ENCODE data around the gene CD209.

Gene CD209

GRCh38 chr19:7705387-7706187 is 41.7 kb downstream of the CD209 start:
- DNase-seq (ENCODE audit: low spot score): no peak

- no peak for DNase-seq (ENCODE audit: low spot score)
These were observed 42.9 kb downstream of the CD209 start for GRCh38 chr19:7704280-7705060.

- DNase-seq (ENCODE audit: low spot score): no peak
These were observed 44.0 kb downstream of the CD209 start for GRCh38 chr19:7703332-7703731.

GRCh38 chr19:7701654-7702457 is 45.5 kb downstream of the CD209 start, which contains the start of gene FCER2:
TSS of gene FCER2 (minus strand) at chr19:7702131. CDS start at chr19:7699760, 2,371 bp downstream.
- DNase-seq (ENCODE audit: low spot score): no peak

GRCh38 chr19:7701049-7701653 is 46.2 kb downstream of the CD209 start:
- DNase-seq (ENCODE audit: low spot score): no peak

GRCh38 chr19:7699417-7700401 is 47.6 kb downstream of the CD209 start:
- peak; percentile 48 for DNase-seq (ENCODE audit: low spot score)

GRCh38 chr19:7699003-7699402 is 48.3 kb downstream of the CD209 start:
- no peak for DNase-seq (ENCODE audit: low spot score)

GRCh38 chr19:7698583-7698982 is 48.8 kb downstream of the CD209 start:
- no peak for DNase-seq (ENCODE audit: low spot score)

GRCh38 chr19:7697721-7698287 is 49.5 kb downstream of the CD209 start:
- DNase-seq (ENCODE audit: low spot score): no peak

- no peak for DNase-seq (ENCODE audit: low spot score)
These were observed 52.8 kb downstream of the CD209 start for GRCh38 chr19:7694499-7694898.

GRCh38 chr19:7692417-7693088 is 54.8 kb downstream of the CD209 start:
- no peak for DNase-seq (ENCODE audit: low spot score)

- DNase-seq (ENCODE audit: low spot score): no peak
These were observed 55.8 kb downstream of the CD209 start for GRCh38 chr19:7691497-7691896.

GRCh38 chr19:7690779-7691258 is 56.5 kb downstream of the CD209 start:
- DNase-seq (ENCODE audit: low spot score): no peak
